ENCODE results near the gene PIGP. TPM values are rescaled to one million over a fixed set of nuclear protein-coding genes. Genes with fewer than 3 reads are reported as not detected.
A peak's percentile ranks its signal among the peaks of the same experiment; 100 is the strongest.
"Not testable (repeated sequence)": the region's sequence is repeated elsewhere in the genome, so short reads cannot be mapped to it uniquely, and the experiment has no call there.

PIGP gene
- total and polyA plus RNA-seq, 2 of the 13 experiments (the other 11 are each of a cell fraction or from before 2014, with no cell fraction given), result 14.8 to 33.4 TPM

GRCh38 chr21:37034394-37034793 lies 38.5 kb downstream of the PIGP start:
- CTCF ChIA-PET (ENCODE audit: low intra/inter-chr PET ratio, low total read pairs); H3K36me3 ChIP-seq (replicated peaks in 1 of 2; ENCODE audit: control insufficient read depth in 1 of 2, insufficient read depth in 2 of 2, low read length in 2 of 2); BruUV-seq (replicated peaks); in situ Hi-C loops (cut with HindIII; ENCODE audit: extremely low pct_ligation_motif_present, low pct_unique_long_range_greater_than_20kb); POLR2A ChIA-PET; H4K20me1 ChIP-seq (ENCODE audit: insufficient read depth, low read length); H3K9ac ChIP-seq (ENCODE audit: insufficient read depth, low read depth, low read length); H3K9me3 ChIP-seq (ENCODE audit: low read length); ATAC-seq; H3K4me3 ChIP-seq (replicated peaks in 1 of 3; ENCODE audit: insufficient read depth in 1 of 3, low read depth in 2 of 3, low read length in 3 of 3); H2AFZ ChIP-seq (ENCODE audit: low read length); H3K4me2 ChIP-seq (ENCODE audit: low read depth, low read length); H3K4me1 ChIP-seq (ENCODE audit: insufficient read depth, low read length); intact Hi-C loops (cut with micrococcal nuclease; ENCODE audit: unreplicated experiment); DNase-seq (ENCODE audit: low spot score); H3K27me3 ChIP-seq (ENCODE audit: control insufficient read depth in 1 of 2, insufficient read depth in 2 of 2, low read length in 2 of 2); FAIRE-seq; H3K79me2 ChIP-seq (ENCODE audit: insufficient read depth, low read length); H3K27ac ChIP-seq (ENCODE audit: extremely low read length, insufficient read depth, low read length): not testable (repeated sequence)
- WGBS (ENCODE audit: low lambda C conversion rate), result 46% methylated on average over 4 of the region's 4 CpGs
- TF ChIP-seq RAD51 (IDR thresholded peaks at IDR 0.05; ENCODE audit: borderline replicate concordance), result peak; percentile 58; the same call in 1 of the 2 replicates

GRCh38 chr21:37032877-37033471 lies 39.9 kb downstream of the PIGP start:
- POLR2A ChIA-PET, result no interaction called here
- in situ Hi-C loops (cut with HindIII; ENCODE audit: extremely low pct_ligation_motif_present, low pct_unique_long_range_greater_than_20kb) (no loop called here), intact Hi-C loops (cut with micrococcal nuclease; ENCODE audit: unreplicated experiment) (no loop called here)
- Histone ChIP-seq H3K27me3 (ENCODE audit: control insufficient read depth in 1 of 2, insufficient read depth in 2 of 2, low read length in 2 of 2) (no peaks in the 10 kb centered on the region), H3K27ac (ENCODE audit: extremely low read length, insufficient read depth, low read length) (no peak overlapping the region), H3K36me3 (replicated peaks in 1 of 2; ENCODE audit: control insufficient read depth in 1 of 2, insufficient read depth in 2 of 2, low read length in 2 of 2) (no peaks in the 10 kb centered on the region), H3K9ac (ENCODE audit: insufficient read depth, low read depth, low read length) (no peak overlapping the region), H3K9me3 (ENCODE audit: low read length) (no peaks in the 10 kb centered on the region), H4K20me1 (ENCODE audit: insufficient read depth, low read length) (no peaks in the 10 kb centered on the region), H3K79me2 (ENCODE audit: insufficient read depth, low read length) (no peaks in the 10 kb centered on the region), H3K4me1 (ENCODE audit: insufficient read depth, low read length) (no peaks in the 10 kb centered on the region), H3K4me2 (ENCODE audit: low read depth, low read length) (no peak overlapping the region), H3K4me3 (replicated peaks in 1 of 3; ENCODE audit: insufficient read depth in 1 of 3, low read depth in 2 of 3, low read length in 3 of 3) (no peak overlapping the region), H2AFZ (ENCODE audit: low read length) (no peak overlapping the region)
- no peak for TF ChIP-seq ZNF562 (CRISPR knock-in tag; IDR thresholded peaks at IDR 0.05; ENCODE audit: borderline replicate concordance)
- no peak for TF ChIP-seq WIZ (CRISPR knock-in tag; IDR thresholded peaks at IDR 0.05)
- peak; percentile 27; the same call in 1 of the 2 replicates for TF ChIP-seq ATF7 (IDR thresholded peaks at IDR 0.05)
- TF ChIP-seq ATF7 (CRISPR knock-in tag; IDR thresholded peaks at IDR 0.05), result no peak
- no peak for TF ChIP-seq TIGD3 (CRISPR knock-in tag; IDR thresholded peaks at IDR 0.05; ENCODE audit: borderline replicate concordance)
- FAIRE-seq (no peak), ATAC-seq (no peak), DNase-seq (ENCODE audit: low spot score) (no peak)
- no TSS peak for BruUV-seq (replicated peaks)
- CTCF ChIA-PET (ENCODE audit: low intra/inter-chr PET ratio, low total read pairs), result no interaction called here
- WGBS (ENCODE audit: low lambda C conversion rate), result 31% methylated on average over 4 of the region's 4 CpGs
